ENCODE results near the gene GOLT1A. TPM values are rescaled to one million over a fixed set of nuclear protein-coding genes. Genes with fewer than 3 reads are reported as not detected.
A peak's percentile ranks its signal among the peaks of the same experiment; 100 is the strongest.

GOLT1A gene
- total RNA-seq, 1 experiment from 2014 or later: not detected

- DNase-seq (ENCODE audit: low spot score): no peak
Observed at GRCh38 chr1:204219971-204220616, 6.3 kb upstream of the GOLT1A start.

GRCh38 chr1:204218552-204218951 is 4.8 kb upstream of the GOLT1A start:
- no peak for DNase-seq (ENCODE audit: low spot score)

GRCh38 chr1:204217648-204218000 is 3.8 kb upstream of the GOLT1A start:
- no peak for DNase-seq (ENCODE audit: low spot score)

- DNase-seq (ENCODE audit: low spot score): no peak
Observed at GRCh38 chr1:204216880-204217647, 3.3 kb upstream of the GOLT1A start.

- no peak for DNase-seq (ENCODE audit: low spot score)
Observed at GRCh38 chr1:204216236-204216635, 2.4 kb upstream of the GOLT1A start.

- DNase-seq (ENCODE audit: low spot score): no peak
Observed at GRCh38 chr1:204212715-204213114, 1.1 kb downstream of the GOLT1A start.

- DNase-seq (ENCODE audit: low spot score): no peak
Observed at GRCh38 chr1:204211046-204211445, 2.7 kb downstream of the GOLT1A start.

GRCh38 chr1:204207136-204207616 is 6.6 kb downstream of the GOLT1A start:
- peak; percentile 31 for DNase-seq (ENCODE audit: low spot score)

- DNase-seq (ENCODE audit: low spot score): no peak
Observed at GRCh38 chr1:204206121-204206520, 7.7 kb downstream of the GOLT1A start.

GRCh38 chr1:204205486-204205885 is 8.3 kb downstream of the GOLT1A start:
- no peak for DNase-seq (ENCODE audit: low spot score)

- no peak for DNase-seq (ENCODE audit: low spot score)
Observed at GRCh38 chr1:204204944-204205343, 8.8 kb downstream of the GOLT1A start.

- peak; percentile 53 for DNase-seq (ENCODE audit: low spot score)
Observed at GRCh38 chr1:204203206-204203767, 10.5 kb downstream of the GOLT1A start.

GRCh38 chr1:204202481-204202880 is 11.3 kb downstream of the GOLT1A start:
- no peak for DNase-seq (ENCODE audit: low spot score)

- no peak for DNase-seq (ENCODE audit: low spot score)
Observed at GRCh38 chr1:204201348-204202040, 12.3 kb downstream of the GOLT1A start.

- DNase-seq (ENCODE audit: low spot score): no peak
Observed at GRCh38 chr1:204199579-204199978, 14.2 kb downstream of the GOLT1A start.

- DNase-seq (ENCODE audit: low spot score): peak; percentile 94
Observed at GRCh38 chr1:204198348-204199340, 15.1 kb downstream of the GOLT1A start.

- no peak for DNase-seq (ENCODE audit: low spot score)
Observed at GRCh38 chr1:204197068-204197467, 16.7 kb downstream of the GOLT1A start.

- no peak for DNase-seq (ENCODE audit: low spot score)
Observed at GRCh38 chr1:204196068-204196795, 17.6 kb downstream of the GOLT1A start, which contains the start of gene KISS1. Gene KISS1 (minus strand): TSS chr1:204196491. CDS start chr1:204192876, 3,615 bp downstream.

- DNase-seq (ENCODE audit: low spot score): no peak
Observed at GRCh38 chr1:204194771-204195170, 19.0 kb downstream of the GOLT1A start.

GRCh38 chr1:204194080-204194479 is 19.7 kb downstream of the GOLT1A start:
- DNase-seq (ENCODE audit: low spot score): no peak
